GM12878 (cell line): ENCODE results near the gene CCR7. TPM values are rescaled to one million over a fixed set of nuclear protein-coding genes. Genes with fewer than 3 reads are reported as not detected.

Source experiments
- ATAC-seq: fragments of 200-7000 bp; cut with Tn5 transposase; 3 replicates; pipeline ENCODE4 v1.9.1; 2020; ENCODE audit warnings: mild to moderate bottlenecking, moderate library complexity
- BruUV-seq: library from RNA; stranded (reverse); fragments of 400-500 nt; replicated peaks from 2 replicates; lab custom pipeline; 2021; lab: Mats Ljungman, UMichigan
- CTCF ChIA-PET: fragments of 300-600 bp; sonication (Branson Sonifier 250); formaldehyde crosslinking; extraction: SDS; loops from one replicate; lab custom pipeline; 2021; ENCODE audit warnings: inconsistent platforms; lab: Yijun Ruan, JAX
- POLR2A ChIA-PET: fragments of 350-600 bp; formaldehyde crosslinking; extraction: SDS; loops from one replicate; lab custom pipeline; 2021; ENCODE audit warnings: inconsistent platforms; lab: Charles Lee
- RAD21 ChIA-PET: fragments of 300-600 bp; sonication (Branson Sonifier 250); formaldehyde crosslinking; loops from one replicate; lab custom pipeline; 2023; ENCODE audit warnings: antibody characterized with exemption; ENCODE audit not compliant: unreplicated experiment; lab: Charles Lee
- SMC1A ChIA-PET: fragments of 300-600 bp; sonication (Branson Sonifier 250); formaldehyde crosslinking; loops from one replicate; lab custom pipeline; 2023; ENCODE audit not compliant: unreplicated experiment, uncharacterized antibody; lab: Charles Lee
- DNase-seq: peaks from one replicate; pipeline ENCODE4 v3.0.0-alpha.2; 2011; ENCODE audit warnings: low read depth, low spot score
- FAIRE-seq: peaks from 3 replicates; lab custom pipeline; 2011; peaks lifted over from hg19 to GRCh38; lab: Jason Lieb, UNC
- H2AFZ ChIP-seq: 2 replicates; pipeline ENCODE4 v1.6.0; 2011; ENCODE audit warnings: low read depth, low read length, control low read depth; ENCODE audit not compliant: control insufficient read depth
- H3K27ac ChIP-seq: 2 replicates; pipeline ENCODE4 v1.5.1; 2011; ENCODE audit warnings: control low read depth; ENCODE audit not compliant: control insufficient read depth, insufficient read depth
- H3K27me3 ChIP-seq, 2 experiments: replicated peaks in 1 of 2; 2 replicates each; pipeline versions ENCODE4 v1.6.0 to v1.6.1; 2011; ENCODE audit warnings: low read length in 1 of 2; ENCODE audit not compliant: control insufficient read depth in 2 of 2, insufficient read depth in 2 of 2
- H3K36me3 ChIP-seq, 2 experiments: 2 replicates each; pipeline ENCODE4 v1.5.1; 2011; ENCODE audit warnings: low read length in 1 of 2; ENCODE audit not compliant: control insufficient read depth in 2 of 2, insufficient read depth in 2 of 2
- H3K4me1 ChIP-seq: 2 replicates; pipeline ENCODE4 v1.6.1; 2011; ENCODE audit warnings: mild to moderate bottlenecking, low read length, moderate library complexity, mixed read lengths; ENCODE audit not compliant: control insufficient read depth, insufficient read depth
- H3K4me2 ChIP-seq: 2 replicates; pipeline ENCODE4 v1.6.0; 2011; ENCODE audit warnings: control low read depth; ENCODE audit not compliant: control insufficient read depth, insufficient read depth
- H3K4me3 ChIP-seq: fragments of 200-600 bp; sonication (generic); 2 replicates; pipeline ENCODE4 v1.5.1; 2016
- H3K79me2 ChIP-seq: 2 replicates; pipeline ENCODE4 v1.6.0; 2011; ENCODE audit warnings: low read length; ENCODE audit not compliant: control insufficient read depth, insufficient read depth
- H3K9ac ChIP-seq: 2 replicates; pipeline ENCODE4 v1.8.0; 2011; ENCODE audit warnings: low read length, control low read depth, mixed read lengths; ENCODE audit not compliant: control insufficient read depth, insufficient read depth
- H3K9me3 ChIP-seq: replicated peaks from 3 replicates; pipeline ENCODE4 v1.5.1; 2011; ENCODE audit warnings: mild to moderate bottlenecking, low read length; ENCODE audit not compliant: control insufficient read depth, insufficient read depth
- H4K20me1 ChIP-seq: 2 replicates; pipeline ENCODE4 v1.6.0; 2011; ENCODE audit not compliant: control insufficient read depth, insufficient read depth
- ASH2L ChIP-seq: fragments of 300-600, 200-600 bp; sonication (generic); IDR thresholded peaks from 2 replicates; pipeline ENCODE4 v1.6.1; 2017; ENCODE audit warnings: low read depth, mild to moderate bottlenecking, borderline replicate concordance
- EP300 ChIP-seq, 2 experiments: fragments of 150-350 bp in 1 of 2; IDR thresholded peaks; 2 replicates each; pipeline ENCODE4 v1.6.1; 2011 to 2012; ENCODE audit warnings: low read depth in 2 of 2, low read length in 2 of 2, borderline replicate concordance in 1 of 2, improper control_type of control experiment in 1 of 2, inconsistent platforms in 1 of 2; ENCODE audit not compliant: control insufficient read depth in 1 of 2
- EZH2 ChIP-seq: IDR thresholded peaks from 2 replicates; pipeline ENCODE4 v1.6.1; 2012; ENCODE audit warnings: low read depth, mild to moderate bottlenecking, control low read depth, inconsistent platforms, low read length, borderline replicate concordance; ENCODE audit not compliant: control insufficient read depth
- IKZF1 ChIP-seq: fragments of 450-650 bp; conservative IDR thresholded peaks from 2 replicates; pipeline ENCODE4 v1.6.1; 2017; ENCODE audit warnings: antibody characterized with exemption, mild to moderate bottlenecking
- NFIC ChIP-seq: IDR thresholded peaks from 2 replicates; pipeline ENCODE4 v1.6.1; 2012; ENCODE audit warnings: low read depth, mild to moderate bottlenecking, inconsistent platforms, low read length, moderate library complexity
- SUZ12 ChIP-seq: fragments of 200-600 bp; sonication (generic); IDR thresholded peaks from one replicate; pipeline ENCODE4 v1.6.1; 2018; ENCODE audit warnings: antibody characterized with exemption, mild to moderate bottlenecking; ENCODE audit not compliant: unreplicated experiment
- WGBS: methylation state at CpG from one replicate; pipeline ENCODE4 v1.1.6; 2016; ENCODE audit warnings: low lambda C conversion rate; ENCODE audit not compliant: insufficient replicate concordance, insufficient coverage; ENCODE audit errors: missing lambda C conversion rate; 5-methylcytosine and 5-hydroxymethylcytosine counted together
- in situ Hi-C: fragments of 300-500 bp; cut with MboI; formaldehyde crosslinking; loops from 9 replicates; pipeline ENCODE4 v1.14.3; 2018; ENCODE audit warnings: mixed read lengths
- intact Hi-C: fragments of 100-400 bp; cut with micrococcal nuclease; formaldehyde crosslinking; loops from one replicate; pipeline ENCODE4 v1.14.2; 2022; ENCODE audit not compliant: unreplicated experiment
- polyA plus RNA-seq, 11 experiments: library from polyadenylated mRNA; depleted of rRNA in 4 of 11; unstranded in 6 of 11; stranded (reverse) in 5 of 11; fragments of >200 nt; fragmentation: Nextera tagmentation in 4 of 11; fragmentation: Illumina TruSeq in 1 of 11; extraction: Ambion mirVana in 4 of 11; extraction: Trizol in 1 of 11; gene quantifications; 1 replicate in 1 of 11; 2 replicates in 10 of 11; pipeline versions ENCODE4 v1.2.1 to v1.2.3, GENCODE V29; 2011 to 2016; ENCODE audit warnings: inconsistent platforms in 2 of 11, missing spikeins in 2 of 11, low read depth in 1 of 11
- total RNA-seq, 4 experiments: library from RNA; depleted of rRNA in 3 of 4; stranded (reverse); fragments of >200 nt in 3 of 4; fragmentation: Illumina TruSeq in 1 of 4; extraction: Trizol in 1 of 4; gene quantifications; 2 replicates each; pipeline versions ENCODE4 v1.2.1 to v1.2.3, GENCODE V29; 2013 to 2021
- TF ChIP-seq, protein P1 (sequence below): fragments of 450-650 bp; IDR thresholded peaks from 2 replicates; pipeline ENCODE4 v1.6.1; 2017; ENCODE audit warnings: mild to moderate bottlenecking, low read depth, inconsistent platforms; ENCODE audit not compliant: poor library complexity, severe bottlenecking
- TF ChIP-seq, protein P2 (sequence below): fragments of 450-650 bp; IDR thresholded peaks from 2 replicates; pipeline ENCODE4 v1.6.1; 2017; ENCODE audit warnings: borderline replicate concordance
- TF ChIP-seq, protein P3 (sequence below): fragments of 450-650 bp; IDR thresholded peaks from 2 replicates; pipeline ENCODE4 v1.6.1; 2017; ENCODE audit warnings: low read depth, mild to moderate bottlenecking, moderate library complexity
- TF ChIP-seq, protein P4 (sequence below): fragments of 450-650 bp; IDR thresholded peaks from 2 replicates; pipeline ENCODE4 v1.6.1; 2014; ENCODE audit warnings: mild to moderate bottlenecking

CCR7 gene
- total and polyA plus RNA-seq, 10 of the 15 experiments (the other 5 are each of a cell fraction or from before 2014, with no cell fraction given) = 131 to 1,171 (median 260) TPM

DNA sequence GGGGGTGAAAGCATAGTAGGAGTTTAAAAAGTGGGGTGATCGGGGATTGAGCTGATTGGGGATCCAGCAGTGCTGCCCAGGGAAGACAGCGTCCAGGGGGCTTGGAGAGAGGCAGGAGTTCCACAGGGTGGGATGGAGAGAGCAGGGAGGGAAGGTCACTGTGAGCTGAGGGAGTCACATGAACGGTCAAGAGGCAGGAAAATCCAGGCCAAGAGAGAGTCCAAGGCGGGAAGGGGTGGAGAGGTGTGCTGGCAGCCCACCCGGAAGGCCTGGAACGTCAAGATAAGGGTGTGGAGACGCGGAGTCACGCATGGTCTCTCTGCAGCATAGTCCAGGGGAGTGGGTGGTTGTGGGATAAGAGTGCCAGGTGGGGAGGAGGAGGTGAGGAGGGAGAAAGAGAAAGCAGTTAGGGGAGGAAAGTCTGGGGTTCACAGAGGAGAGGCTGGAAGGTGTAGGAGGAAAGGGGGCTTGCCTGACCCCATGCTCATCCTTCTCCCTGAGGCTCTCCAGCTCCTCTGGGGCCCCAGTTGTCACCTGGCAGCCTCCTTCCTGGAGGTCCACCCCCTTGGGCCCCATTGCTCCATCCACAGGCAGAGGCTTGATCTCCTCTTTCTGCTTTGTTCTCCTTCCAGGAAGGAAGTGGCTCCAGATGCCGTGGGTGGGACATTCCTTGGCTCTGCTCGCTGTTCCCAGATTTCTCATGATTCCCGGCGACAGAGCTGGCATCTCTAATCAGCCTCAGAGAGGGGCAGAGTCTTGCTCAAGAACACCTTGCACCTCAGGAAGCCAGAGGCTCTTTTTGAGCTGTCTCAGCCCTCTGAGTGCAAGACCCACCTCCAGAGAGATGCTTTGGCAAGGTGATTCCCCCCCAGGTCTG is 28.7 kb downstream of the CCR7 start:
- H3K4me2 ChIP-seq = no peak overlapping the region
- DNase-seq (no peak), ATAC-seq (no peak), FAIRE-seq (no peak)
- no TSS peak for BruUV-seq
- H3K9me3 ChIP-seq = no peaks in the 10 kb centered on the region
- TF ChIP-seq, protein P1, sequence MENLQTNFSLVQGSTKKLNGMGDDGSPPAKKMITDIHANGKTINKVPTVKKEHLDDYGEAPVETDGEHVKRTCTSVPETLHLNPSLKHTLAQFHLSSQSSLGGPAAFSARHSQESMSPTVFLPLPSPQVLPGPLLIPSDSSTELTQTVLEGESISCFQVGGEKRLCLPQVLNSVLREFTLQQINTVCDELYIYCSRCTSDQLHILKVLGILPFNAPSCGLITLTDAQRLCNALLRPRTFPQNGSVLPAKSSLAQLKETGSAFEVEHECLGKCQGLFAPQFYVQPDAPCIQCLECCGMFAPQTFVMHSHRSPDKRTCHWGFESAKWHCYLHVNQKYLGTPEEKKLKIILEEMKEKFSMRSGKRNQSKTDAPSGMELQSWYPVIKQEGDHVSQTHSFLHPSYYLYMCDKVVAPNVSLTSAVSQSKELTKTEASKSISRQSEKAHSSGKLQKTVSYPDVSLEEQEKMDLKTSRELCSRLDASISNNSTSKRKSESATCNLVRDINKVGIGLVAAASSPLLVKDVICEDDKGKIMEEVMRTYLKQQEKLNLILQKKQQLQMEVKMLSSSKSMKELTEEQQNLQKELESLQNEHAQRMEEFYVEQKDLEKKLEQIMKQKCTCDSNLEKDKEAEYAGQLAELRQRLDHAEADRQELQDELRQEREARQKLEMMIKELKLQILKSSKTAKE = no peak
- TF ChIP-seq, protein P2, sequence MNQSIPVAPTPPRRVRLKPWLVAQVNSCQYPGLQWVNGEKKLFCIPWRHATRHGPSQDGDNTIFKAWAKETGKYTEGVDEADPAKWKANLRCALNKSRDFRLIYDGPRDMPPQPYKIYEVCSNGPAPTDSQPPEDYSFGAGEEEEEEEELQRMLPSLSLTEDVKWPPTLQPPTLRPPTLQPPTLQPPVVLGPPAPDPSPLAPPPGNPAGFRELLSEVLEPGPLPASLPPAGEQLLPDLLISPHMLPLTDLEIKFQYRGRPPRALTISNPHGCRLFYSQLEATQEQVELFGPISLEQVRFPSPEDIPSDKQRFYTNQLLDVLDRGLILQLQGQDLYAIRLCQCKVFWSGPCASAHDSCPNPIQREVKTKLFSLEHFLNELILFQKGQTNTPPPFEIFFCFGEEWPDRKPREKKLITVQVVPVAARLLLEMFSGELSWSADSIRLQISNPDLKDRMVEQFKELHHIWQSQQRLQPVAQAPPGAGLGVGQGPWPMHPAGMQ = no peak
- no peak for TF ChIP-seq EZH2
- TF ChIP-seq ASH2L = no peak
- TF ChIP-seq, protein P3, sequence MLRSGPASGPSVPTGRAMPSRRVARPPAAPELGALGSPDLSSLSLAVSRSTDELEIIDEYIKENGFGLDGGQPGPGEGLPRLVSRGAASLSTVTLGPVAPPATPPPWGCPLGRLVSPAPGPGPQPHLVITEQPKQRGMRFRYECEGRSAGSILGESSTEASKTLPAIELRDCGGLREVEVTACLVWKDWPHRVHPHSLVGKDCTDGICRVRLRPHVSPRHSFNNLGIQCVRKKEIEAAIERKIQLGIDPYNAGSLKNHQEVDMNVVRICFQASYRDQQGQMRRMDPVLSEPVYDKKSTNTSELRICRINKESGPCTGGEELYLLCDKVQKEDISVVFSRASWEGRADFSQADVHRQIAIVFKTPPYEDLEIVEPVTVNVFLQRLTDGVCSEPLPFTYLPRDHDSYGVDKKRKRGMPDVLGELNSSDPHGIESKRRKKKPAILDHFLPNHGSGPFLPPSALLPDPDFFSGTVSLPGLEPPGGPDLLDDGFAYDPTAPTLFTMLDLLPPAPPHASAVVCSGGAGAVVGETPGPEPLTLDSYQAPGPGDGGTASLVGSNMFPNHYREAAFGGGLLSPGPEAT = 0 out of 2 replicates have a peak, but pooled peaks have one; percentile 26
- TF ChIP-seq SUZ12 = no peak
- TF ChIP-seq NFIC = no peak
- TF ChIP-seq EP300 (IDR thresholded peaks at IDR 0.05; ENCODE audit: borderline replicate concordance in 1 of 2, control insufficient read depth in 1 of 2, low read depth in 2 of 2, low read length in 2 of 2) = no peak
- TF ChIP-seq IKZF1 = 0 out of 2 replicates have a peak, but pooled peaks have one; percentile 22
- TF ChIP-seq, protein P4, sequence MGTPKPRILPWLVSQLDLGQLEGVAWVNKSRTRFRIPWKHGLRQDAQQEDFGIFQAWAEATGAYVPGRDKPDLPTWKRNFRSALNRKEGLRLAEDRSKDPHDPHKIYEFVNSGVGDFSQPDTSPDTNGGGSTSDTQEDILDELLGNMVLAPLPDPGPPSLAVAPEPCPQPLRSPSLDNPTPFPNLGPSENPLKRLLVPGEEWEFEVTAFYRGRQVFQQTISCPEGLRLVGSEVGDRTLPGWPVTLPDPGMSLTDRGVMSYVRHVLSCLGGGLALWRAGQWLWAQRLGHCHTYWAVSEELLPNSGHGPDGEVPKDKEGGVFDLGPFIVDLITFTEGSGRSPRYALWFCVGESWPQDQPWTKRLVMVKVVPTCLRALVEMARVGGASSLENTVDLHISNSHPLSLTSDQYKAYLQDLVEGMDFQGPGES = no peak
- H3K27me3 ChIP-seq = no peaks in the 10 kb centered on the region; a peak in 1 of 4 replicates
- CTCF ChIA-PET = interaction anchor here (0.8 to 19.2 kb wide), 11 partner anchors 9 to 176 kb away, joined by 3 to 318 read pairs (median 75); partner anchors contain the start of genes CCR7, IGFBP4 and TOP2A
- no peak overlapping the region for H2AFZ ChIP-seq
- H3K4me1 ChIP-seq = peaks cover 64% of the 10 kb centered on the region
- POLR2A ChIA-PET = interaction anchor here (0.5 to 7.0 kb wide), 10 partner anchors 12 to 215 kb away, joined by 3 to 63 read pairs (median 4); partner anchors contain the start of gene TOP2A
- no peak overlapping the region for H3K27ac ChIP-seq
- 53% methylated on average over 13 of the region's 13 CpGs for WGBS
- no peak overlapping the region for H3K9ac ChIP-seq
- H3K79me2 ChIP-seq = no peaks in the 10 kb centered on the region
- intact Hi-C loops (no loop called here), in situ Hi-C loops (loop anchor here (5.0 to 25.0 kb wide), 2 partner anchors 99 to 229 kb away; partner anchors contain the start of genes IGFBP4 and RARA)
- RAD21 ChIA-PET = interaction anchor here (1.0 to 16.5 kb wide), 8 partner anchors 21 to 1129 kb away, joined by 3 to 514 read pairs (median 106); partner anchors contain the start of genes CCR7, IGFBP4 and TOP2A
- SMC1A ChIA-PET = interaction anchor here (1.2 to 15.5 kb wide), 7 partner anchors 12 to 121 kb away, joined by 3 to 430 read pairs (median 22); partner anchors contain the start of genes CCR7 and TOP2A
- no peak overlapping the region for H3K4me3 ChIP-seq
- no peaks in the 10 kb centered on the region for H3K36me3 ChIP-seq
- H4K20me1 ChIP-seq = no peaks in the 10 kb centered on the region
